ENCODE measurements around the gene LRRC8D. TPM values are rescaled to one million over a fixed set of nuclear protein-coding genes. Genes with fewer than 3 reads are reported as not detected.

LRRC8D gene
- total and polyA plus RNA-seq, 4 donors = 7.1 to 17.4 (median 14.4) TPM

GRCh38 chr1:89836252-89837035 is 15.6 kb downstream of the LRRC8D start:
- 35% methylated on average over 8 of the region's 8 CpGs for WGBS
- peak overlapping the region in 1 of 2 donors; percentile 51 for H3K9ac ChIP-seq (ENCODE audit: low read depth in 1 of 2, low read length in 2 of 2)
- H3K27me3 ChIP-seq (ENCODE audit: control insufficient read depth in 4 of 4, insufficient read depth in 4 of 4, low read length in 3 of 4) = no peaks in the 10 kb centered on the region
- H3K4me1 ChIP-seq (ENCODE audit: control insufficient read depth in 4 of 4, insufficient read depth in 4 of 4, low read length in 3 of 4) = peaks cover 14 to 77% (median 60%) of the 10 kb centered on the region in 4 donors
- H3K9me3 ChIP-seq (ENCODE audit: control insufficient read depth in 4 of 4, low read length in 3 of 4) = no peaks in the 10 kb centered on the region
- no peaks in the 10 kb centered on the region for H3K36me3 ChIP-seq (ENCODE audit: control insufficient read depth in 4 of 4, insufficient read depth in 3 of 4, low read depth in 1 of 4, low read length in 3 of 4)
- TF ChIP-seq FOXA1 (IDR thresholded peaks at IDR 0.05) (no peak), EGR1 (IDR thresholded peaks at IDR 0.05; ENCODE audit: low read depth in 2 of 2) (no peak), NR2F2 (IDR thresholded peaks at IDR 0.05) (peak; percentile 36), TAF1 (conservative IDR thresholded peaks at IDR 0.05) (no peak), GABPA (IDR thresholded peaks at IDR 0.05 in 1 of 2, conservative IDR thresholded peaks at IDR 0.05 in 1 of 2) (peak in 1 of 2 donors; percentile 11), HNF4G (IDR thresholded peaks at IDR 0.05) (no peak), RXRA (IDR thresholded peaks at IDR 0.05) (peak; percentile 35 to 36), YY1 (IDR thresholded peaks at IDR 0.05) (peak; percentile 45), RAD21 (IDR thresholded peaks at IDR 0.05) (peak in 1 of 2 donors; percentile 18), HNF4A (conservative IDR thresholded peaks at IDR 0.05) (peak in 1 of 2 donors; percentile 56)
- TF ChIP-seq, protein P1, sequence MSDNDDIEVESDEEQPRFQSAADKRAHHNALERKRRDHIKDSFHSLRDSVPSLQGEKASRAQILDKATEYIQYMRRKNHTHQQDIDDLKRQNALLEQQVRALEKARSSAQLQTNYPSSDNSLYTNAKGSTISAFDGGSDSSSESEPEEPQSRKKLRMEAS (IDR thresholded peaks at IDR 0.05) = peak; percentile 85
- TF ChIP-seq, protein P2, sequence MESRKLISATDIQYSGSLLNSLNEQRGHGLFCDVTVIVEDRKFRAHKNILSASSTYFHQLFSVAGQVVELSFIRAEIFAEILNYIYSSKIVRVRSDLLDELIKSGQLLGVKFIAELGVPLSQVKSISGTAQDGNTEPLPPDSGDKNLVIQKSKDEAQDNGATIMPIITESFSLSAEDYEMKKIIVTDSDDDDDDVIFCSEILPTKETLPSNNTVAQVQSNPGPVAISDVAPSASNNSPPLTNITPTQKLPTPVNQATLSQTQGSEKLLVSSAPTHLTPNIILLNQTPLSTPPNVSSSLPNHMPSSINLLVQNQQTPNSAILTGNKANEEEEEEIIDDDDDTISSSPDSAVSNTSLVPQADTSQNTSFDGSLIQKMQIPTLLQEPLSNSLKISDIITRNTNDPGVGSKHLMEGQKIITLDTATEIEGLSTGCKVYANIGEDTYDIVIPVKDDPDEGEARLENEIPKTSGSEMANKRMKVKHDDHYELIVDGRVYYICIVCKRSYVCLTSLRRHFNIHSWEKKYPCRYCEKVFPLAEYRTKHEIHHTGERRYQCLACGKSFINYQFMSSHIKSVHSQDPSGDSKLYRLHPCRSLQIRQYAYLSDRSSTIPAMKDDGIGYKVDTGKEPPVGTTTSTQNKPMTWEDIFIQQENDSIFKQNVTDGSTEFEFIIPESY (IDR thresholded peaks at IDR 0.05) = no peak
- peak overlapping the region in 2 of 3 donors; percentile 22 to 55 for H3K4me3 ChIP-seq (ENCODE audit: low read depth in 1 of 3, low read length in 3 of 3)
- DNase-seq (ENCODE audit: low spot score) = no peak
- H3K27ac ChIP-seq (ENCODE audit: low read depth in 1 of 2, low read length in 2 of 2) = peak overlapping the region; percentile 37 to 52

DNA sequence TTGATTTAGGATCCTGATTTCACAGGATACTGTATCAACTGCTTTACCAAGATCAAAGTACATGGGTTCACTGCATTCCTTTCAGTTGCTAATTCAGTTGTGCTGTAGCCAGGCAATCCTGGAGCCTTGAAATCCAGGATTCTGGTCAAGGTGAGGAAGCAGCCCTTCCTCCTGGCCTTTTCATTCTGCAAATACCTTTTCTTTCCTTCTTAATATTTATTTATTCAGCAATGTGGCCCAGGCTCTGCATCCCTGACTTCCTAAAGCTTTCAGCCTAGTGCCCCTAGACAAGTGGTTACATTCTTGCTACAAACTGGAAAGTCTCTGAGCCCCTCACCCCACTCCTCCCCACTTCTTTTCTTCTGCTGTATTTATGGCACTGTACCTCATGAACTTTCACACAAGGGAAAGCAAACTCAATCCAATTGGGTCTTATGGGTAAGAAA is 16.2 kb downstream of the LRRC8D start:
- Histone ChIP-seq H3K36me3 (ENCODE audit: control insufficient read depth in 4 of 4, insufficient read depth in 3 of 4, low read depth in 1 of 4, low read length in 3 of 4) (no peaks in the 10 kb centered on the region), H3K27ac (ENCODE audit: low read depth in 1 of 2, low read length in 2 of 2) (peak overlapping the region; percentile 37 to 52), H3K27me3 (ENCODE audit: control insufficient read depth in 4 of 4, insufficient read depth in 4 of 4, low read length in 3 of 4) (no peaks in the 10 kb centered on the region), H3K9me3 (ENCODE audit: control insufficient read depth in 4 of 4, low read length in 3 of 4) (no peaks in the 10 kb centered on the region), H3K4me3 (ENCODE audit: low read depth in 1 of 3, low read length in 3 of 3) (peak overlapping the region in 2 of 3 donors; percentile 22 to 55), H3K9ac (ENCODE audit: low read depth in 1 of 2, low read length in 2 of 2) (peak overlapping the region in 1 of 2 donors; percentile 43), H3K4me1 (ENCODE audit: control insufficient read depth in 4 of 4, insufficient read depth in 4 of 4, low read length in 3 of 4) (peaks cover 14 to 75% (median 57%) of the 10 kb centered on the region in 4 donors)
- DNase-seq (ENCODE audit: low spot score) = no peak
- TF ChIP-seq JUND (IDR thresholded peaks at IDR 0.05) (peak in 1 of 2 donors; percentile 37), SP1 (IDR thresholded peaks at IDR 0.05) (peak; percentile 91), HNF4G (IDR thresholded peaks at IDR 0.05) (peak; percentile 88), FOXA2 (IDR thresholded peaks at IDR 0.05) (no peak), RXRA (IDR thresholded peaks at IDR 0.05) (peak; percentile 62 to 74), RAD21 (IDR thresholded peaks at IDR 0.05) (peak; percentile 12 to 20), TAF1 (conservative IDR thresholded peaks at IDR 0.05) (no peak), EGR1 (IDR thresholded peaks at IDR 0.05; ENCODE audit: low read depth in 2 of 2) (no peak), GABPA (IDR thresholded peaks at IDR 0.05 in 1 of 2, conservative IDR thresholded peaks at IDR 0.05 in 1 of 2) (peak in 1 of 2 donors; percentile 2), YY1 (IDR thresholded peaks at IDR 0.05) (peak; percentile 28), HNF4A (conservative IDR thresholded peaks at IDR 0.05) (peak; percentile 92 to 93), FOXA1 (IDR thresholded peaks at IDR 0.05) (no peak), NR2F2 (IDR thresholded peaks at IDR 0.05) (no peak)
- TF ChIP-seq, protein P3, sequence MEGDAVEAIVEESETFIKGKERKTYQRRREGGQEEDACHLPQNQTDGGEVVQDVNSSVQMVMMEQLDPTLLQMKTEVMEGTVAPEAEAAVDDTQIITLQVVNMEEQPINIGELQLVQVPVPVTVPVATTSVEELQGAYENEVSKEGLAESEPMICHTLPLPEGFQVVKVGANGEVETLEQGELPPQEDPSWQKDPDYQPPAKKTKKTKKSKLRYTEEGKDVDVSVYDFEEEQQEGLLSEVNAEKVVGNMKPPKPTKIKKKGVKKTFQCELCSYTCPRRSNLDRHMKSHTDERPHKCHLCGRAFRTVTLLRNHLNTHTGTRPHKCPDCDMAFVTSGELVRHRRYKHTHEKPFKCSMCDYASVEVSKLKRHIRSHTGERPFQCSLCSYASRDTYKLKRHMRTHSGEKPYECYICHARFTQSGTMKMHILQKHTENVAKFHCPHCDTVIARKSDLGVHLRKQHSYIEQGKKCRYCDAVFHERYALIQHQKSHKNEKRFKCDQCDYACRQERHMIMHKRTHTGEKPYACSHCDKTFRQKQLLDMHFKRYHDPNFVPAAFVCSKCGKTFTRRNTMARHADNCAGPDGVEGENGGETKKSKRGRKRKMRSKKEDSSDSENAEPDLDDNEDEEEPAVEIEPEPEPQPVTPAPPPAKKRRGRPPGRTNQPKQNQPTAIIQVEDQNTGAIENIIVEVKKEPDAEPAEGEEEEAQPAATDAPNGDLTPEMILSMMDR (IDR thresholded peaks at IDR 0.05; ENCODE audit: low read depth, low read length, missing input control) = no peak
- TF ChIP-seq, protein P4, sequence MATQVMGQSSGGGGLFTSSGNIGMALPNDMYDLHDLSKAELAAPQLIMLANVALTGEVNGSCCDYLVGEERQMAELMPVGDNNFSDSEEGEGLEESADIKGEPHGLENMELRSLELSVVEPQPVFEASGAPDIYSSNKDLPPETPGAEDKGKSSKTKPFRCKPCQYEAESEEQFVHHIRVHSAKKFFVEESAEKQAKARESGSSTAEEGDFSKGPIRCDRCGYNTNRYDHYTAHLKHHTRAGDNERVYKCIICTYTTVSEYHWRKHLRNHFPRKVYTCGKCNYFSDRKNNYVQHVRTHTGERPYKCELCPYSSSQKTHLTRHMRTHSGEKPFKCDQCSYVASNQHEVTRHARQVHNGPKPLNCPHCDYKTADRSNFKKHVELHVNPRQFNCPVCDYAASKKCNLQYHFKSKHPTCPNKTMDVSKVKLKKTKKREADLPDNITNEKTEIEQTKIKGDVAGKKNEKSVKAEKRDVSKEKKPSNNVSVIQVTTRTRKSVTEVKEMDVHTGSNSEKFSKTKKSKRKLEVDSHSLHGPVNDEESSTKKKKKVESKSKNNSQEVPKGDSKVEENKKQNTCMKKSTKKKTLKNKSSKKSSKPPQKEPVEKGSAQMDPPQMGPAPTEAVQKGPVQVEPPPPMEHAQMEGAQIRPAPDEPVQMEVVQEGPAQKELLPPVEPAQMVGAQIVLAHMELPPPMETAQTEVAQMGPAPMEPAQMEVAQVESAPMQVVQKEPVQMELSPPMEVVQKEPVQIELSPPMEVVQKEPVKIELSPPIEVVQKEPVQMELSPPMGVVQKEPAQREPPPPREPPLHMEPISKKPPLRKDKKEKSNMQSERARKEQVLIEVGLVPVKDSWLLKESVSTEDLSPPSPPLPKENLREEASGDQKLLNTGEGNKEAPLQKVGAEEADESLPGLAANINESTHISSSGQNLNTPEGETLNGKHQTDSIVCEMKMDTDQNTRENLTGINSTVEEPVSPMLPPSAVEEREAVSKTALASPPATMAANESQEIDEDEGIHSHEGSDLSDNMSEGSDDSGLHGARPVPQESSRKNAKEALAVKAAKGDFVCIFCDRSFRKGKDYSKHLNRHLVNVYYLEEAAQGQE (IDR thresholded peaks at IDR 0.05) = peak; percentile 40
- TF ChIP-seq, protein P1 (IDR thresholded peaks at IDR 0.05) = no peak
- TF ChIP-seq, protein P2 (IDR thresholded peaks at IDR 0.05) = no peak
- TF ChIP-seq, protein P5, sequence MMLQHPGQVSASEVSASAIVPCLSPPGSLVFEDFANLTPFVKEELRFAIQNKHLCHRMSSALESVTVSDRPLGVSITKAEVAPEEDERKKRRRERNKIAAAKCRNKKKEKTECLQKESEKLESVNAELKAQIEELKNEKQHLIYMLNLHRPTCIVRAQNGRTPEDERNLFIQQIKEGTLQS (IDR thresholded peaks at IDR 0.05) = no peak

All from liver (tissue), 9 donors.